Measurements from ENCODE around the gene PYCR2.

Gene PYCR2

GRCh38 chr1:225880636-225881035, 43.4 kb downstream of the PYCR2 start:
- in situ Hi-C loops (cut with HindIII; ENCODE audit: low pct_unique_long_range_greater_than_20kb, low sequenced_read_pairs), result no loop called here
- no peak for DNase-seq (ENCODE audit: low read depth in 1 of 2, low spot score in 1 of 2)
- no peak for TF ChIP-seq JUND (IDR thresholded peaks at IDR 0.05; ENCODE audit: low read depth)

- in situ Hi-C loops (cut with HindIII; ENCODE audit: low pct_unique_long_range_greater_than_20kb, low sequenced_read_pairs), result no loop called here
- no peak for TF ChIP-seq JUND (IDR thresholded peaks at IDR 0.05; ENCODE audit: low read depth)
- DNase-seq (ENCODE audit: low read depth in 1 of 2, low spot score in 1 of 2), result no peak
These were observed 43.8 kb downstream of the PYCR2 start for GRCh38 chr1:225880222-225880588.

- no peak for TF ChIP-seq JUND (IDR thresholded peaks at IDR 0.05; ENCODE audit: low read depth)
- in situ Hi-C loops (cut with HindIII; ENCODE audit: low pct_unique_long_range_greater_than_20kb, low sequenced_read_pairs), result no loop called here
- no peak for DNase-seq (ENCODE audit: low read depth in 1 of 2, low spot score in 1 of 2)
These were observed 44.4 kb downstream of the PYCR2 start for GRCh38 chr1:225879521-225880221.

GRCh38 chr1:225878282-225878681, 45.8 kb downstream of the PYCR2 start:
- no peak for TF ChIP-seq JUND (IDR thresholded peaks at IDR 0.05; ENCODE audit: low read depth)
- peak in 1 of 2 experiments; percentile 31 for DNase-seq (ENCODE audit: low read depth in 1 of 2, low spot score in 1 of 2)
- in situ Hi-C loops (cut with HindIII; ENCODE audit: low pct_unique_long_range_greater_than_20kb, low sequenced_read_pairs), result no loop called here

GRCh38 chr1:225877580-225877979, 46.5 kb downstream of the PYCR2 start:
- in situ Hi-C loops (cut with HindIII; ENCODE audit: low pct_unique_long_range_greater_than_20kb, low sequenced_read_pairs), result no loop called here
- DNase-seq (ENCODE audit: low read depth in 1 of 2, low spot score in 1 of 2), result peak in 1 of 2 experiments; percentile 82
- no peak for TF ChIP-seq JUND (IDR thresholded peaks at IDR 0.05; ENCODE audit: low read depth)

GRCh38 chr1:225876900-225877510, 47.0 kb downstream of the PYCR2 start:
- no peak for DNase-seq (ENCODE audit: low read depth in 1 of 2, low spot score in 1 of 2)
- no peak for TF ChIP-seq JUND (IDR thresholded peaks at IDR 0.05; ENCODE audit: low read depth)
- in situ Hi-C loops (cut with HindIII; ENCODE audit: low pct_unique_long_range_greater_than_20kb, low sequenced_read_pairs), result no loop called here

GRCh38 chr1:225875044-225875815, 48.8 kb downstream of the PYCR2 start:
- peak; percentile 93 for TF ChIP-seq JUND (IDR thresholded peaks at IDR 0.05; ENCODE audit: low read depth)
- in situ Hi-C loops (cut with HindIII; ENCODE audit: low pct_unique_long_range_greater_than_20kb, low sequenced_read_pairs), result no loop called here
- DNase-seq (ENCODE audit: low read depth in 1 of 2, low spot score in 1 of 2), result peak; percentile 82 to 97

GRCh38 chr1:225874431-225874830, 49.6 kb downstream of the PYCR2 start:
- in situ Hi-C loops (cut with HindIII; ENCODE audit: low pct_unique_long_range_greater_than_20kb, low sequenced_read_pairs), result no loop called here
- DNase-seq (ENCODE audit: low read depth in 1 of 2, low spot score in 1 of 2), result no peak
- no peak for TF ChIP-seq JUND (IDR thresholded peaks at IDR 0.05; ENCODE audit: low read depth)

GRCh38 chr1:225873281-225873850, 50.7 kb downstream of the PYCR2 start:
- in situ Hi-C loops (cut with HindIII; ENCODE audit: low pct_unique_long_range_greater_than_20kb, low sequenced_read_pairs), result no loop called here
- no peak for DNase-seq (ENCODE audit: low read depth in 1 of 2, low spot score in 1 of 2)
- TF ChIP-seq JUND (IDR thresholded peaks at IDR 0.05; ENCODE audit: low read depth), result no peak

GRCh38 chr1:225872075-225872430, 52.0 kb downstream of the PYCR2 start:
- in situ Hi-C loops (cut with HindIII; ENCODE audit: low pct_unique_long_range_greater_than_20kb, low sequenced_read_pairs), result no loop called here
- TF ChIP-seq JUND (IDR thresholded peaks at IDR 0.05; ENCODE audit: low read depth), result no peak
- DNase-seq (ENCODE audit: low read depth in 1 of 2, low spot score in 1 of 2), result no peak

GRCh38 chr1:225871359-225872074, 52.5 kb downstream of the PYCR2 start:
- TF ChIP-seq JUND (IDR thresholded peaks at IDR 0.05; ENCODE audit: low read depth), result no peak
- DNase-seq (ENCODE audit: low read depth in 1 of 2, low spot score in 1 of 2), result no peak
- in situ Hi-C loops (cut with HindIII; ENCODE audit: low pct_unique_long_range_greater_than_20kb, low sequenced_read_pairs), result no loop called here

- in situ Hi-C loops (cut with HindIII; ENCODE audit: low pct_unique_long_range_greater_than_20kb, low sequenced_read_pairs), result no loop called here
These were observed 53.1 kb downstream of the PYCR2 start for GRCh38 chr1:225870911-225871310.

More at GRCh38 chr1:225870911-225871310, 53.1 kb downstream of the PYCR2 start:
- no peak for DNase-seq (ENCODE audit: low read depth in 1 of 2, low spot score in 1 of 2)
- TF ChIP-seq JUND (IDR thresholded peaks at IDR 0.05; ENCODE audit: low read depth), result no peak

All from T47D (cell line).